ENCODE results near the gene IL4I1.

GRCh38 chr19:49854378-49855263 is 42.1 kb downstream of the IL4I1 start:
- TF ChIP-seq POLR2AphosphoS5 (IDR thresholded peaks at IDR 0.05) (no peak), POLR2A (IDR thresholded peaks at IDR 0.05) (no peak), EP300 (IDR thresholded peaks at IDR 0.05) (no peak)
- TF ChIP-seq, protein P1, sequence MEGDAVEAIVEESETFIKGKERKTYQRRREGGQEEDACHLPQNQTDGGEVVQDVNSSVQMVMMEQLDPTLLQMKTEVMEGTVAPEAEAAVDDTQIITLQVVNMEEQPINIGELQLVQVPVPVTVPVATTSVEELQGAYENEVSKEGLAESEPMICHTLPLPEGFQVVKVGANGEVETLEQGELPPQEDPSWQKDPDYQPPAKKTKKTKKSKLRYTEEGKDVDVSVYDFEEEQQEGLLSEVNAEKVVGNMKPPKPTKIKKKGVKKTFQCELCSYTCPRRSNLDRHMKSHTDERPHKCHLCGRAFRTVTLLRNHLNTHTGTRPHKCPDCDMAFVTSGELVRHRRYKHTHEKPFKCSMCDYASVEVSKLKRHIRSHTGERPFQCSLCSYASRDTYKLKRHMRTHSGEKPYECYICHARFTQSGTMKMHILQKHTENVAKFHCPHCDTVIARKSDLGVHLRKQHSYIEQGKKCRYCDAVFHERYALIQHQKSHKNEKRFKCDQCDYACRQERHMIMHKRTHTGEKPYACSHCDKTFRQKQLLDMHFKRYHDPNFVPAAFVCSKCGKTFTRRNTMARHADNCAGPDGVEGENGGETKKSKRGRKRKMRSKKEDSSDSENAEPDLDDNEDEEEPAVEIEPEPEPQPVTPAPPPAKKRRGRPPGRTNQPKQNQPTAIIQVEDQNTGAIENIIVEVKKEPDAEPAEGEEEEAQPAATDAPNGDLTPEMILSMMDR (IDR thresholded peaks at IDR 0.05) = no peak
